ENCODE data around the gene RPS16. TPM values are rescaled to one million over a fixed set of nuclear protein-coding genes. Genes with fewer than 3 reads are reported as not detected.

RPS16 gene
- total and polyA plus RNA-seq, 2 of the 13 experiments (the other 11 are each of a cell fraction or from before 2014, with no cell fraction given) = 488 to 2,583 TPM

DNA sequence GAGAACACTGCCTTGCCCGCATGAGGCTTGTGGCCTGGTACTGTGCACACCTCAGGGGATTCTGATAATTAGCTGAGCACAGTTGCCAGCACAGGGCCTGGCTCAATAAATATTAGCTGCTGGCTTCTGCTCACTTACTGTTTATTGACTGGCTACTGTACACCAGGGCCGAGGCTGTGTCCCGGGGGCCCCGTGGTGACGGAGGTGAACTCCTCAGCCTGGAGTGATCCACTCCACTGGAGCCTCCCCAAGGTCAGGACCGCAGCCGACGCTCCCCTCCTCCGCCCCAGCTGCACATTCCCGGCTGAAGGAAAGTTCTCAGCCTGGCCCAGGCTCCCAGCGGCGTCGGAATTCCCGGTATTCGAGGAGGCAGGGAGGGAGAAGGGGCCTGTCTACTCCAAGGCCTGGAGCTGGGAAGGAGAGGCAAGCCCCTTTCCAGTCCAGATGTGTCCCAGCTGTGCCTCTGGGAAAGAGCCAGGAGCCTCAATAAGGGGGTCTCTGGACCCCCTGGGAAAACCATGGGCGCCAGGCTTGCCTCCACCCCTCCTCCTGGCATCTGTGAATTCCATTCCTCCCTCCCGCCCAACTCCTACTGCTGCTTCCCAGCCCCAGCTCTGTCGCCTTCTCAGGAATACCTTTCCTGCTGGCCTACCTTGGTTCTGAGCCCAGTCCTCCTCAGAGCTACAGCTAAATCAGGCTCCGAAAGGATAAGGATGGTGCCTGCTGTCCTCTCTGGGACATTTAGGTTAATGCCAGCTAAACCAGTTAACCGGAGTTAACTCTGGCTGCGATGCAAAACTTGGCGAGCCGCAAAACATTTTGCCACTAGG is 7.3 kb downstream of the RPS16 start (continued):
- TF ChIP-seq, protein P1, sequence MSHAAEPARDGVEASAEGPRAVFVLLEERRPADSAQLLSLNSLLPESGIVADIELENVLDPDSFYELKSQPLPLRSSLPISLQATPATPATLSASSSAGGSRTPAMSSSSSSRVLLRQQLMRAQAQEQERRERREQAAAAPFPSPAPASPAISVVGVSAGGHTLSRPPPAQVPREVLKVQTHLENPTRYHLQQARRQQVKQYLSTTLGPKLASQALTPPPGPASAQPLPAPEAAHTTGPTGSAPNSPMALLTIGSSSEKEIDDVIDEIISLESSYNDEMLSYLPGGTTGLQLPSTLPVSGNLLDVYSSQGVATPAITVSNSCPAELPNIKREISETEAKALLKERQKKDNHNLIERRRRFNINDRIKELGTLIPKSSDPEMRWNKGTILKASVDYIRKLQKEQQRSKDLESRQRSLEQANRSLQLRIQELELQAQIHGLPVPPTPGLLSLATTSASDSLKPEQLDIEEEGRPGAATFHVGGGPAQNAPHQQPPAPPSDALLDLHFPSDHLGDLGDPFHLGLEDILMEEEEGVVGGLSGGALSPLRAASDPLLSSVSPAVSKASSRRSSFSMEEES (CRISPR knock-in tag; IDR thresholded peaks at IDR 0.05) = no peak
- no peak for TF ChIP-seq PCBP1 (IDR thresholded peaks at IDR 0.05; ENCODE audit: borderline replicate concordance, low read depth, low read length)
- no peak for TF ChIP-seq HNRNPL (IDR thresholded peaks at IDR 0.05; ENCODE audit: low read depth, low read length)
- TF ChIP-seq, protein P2, sequence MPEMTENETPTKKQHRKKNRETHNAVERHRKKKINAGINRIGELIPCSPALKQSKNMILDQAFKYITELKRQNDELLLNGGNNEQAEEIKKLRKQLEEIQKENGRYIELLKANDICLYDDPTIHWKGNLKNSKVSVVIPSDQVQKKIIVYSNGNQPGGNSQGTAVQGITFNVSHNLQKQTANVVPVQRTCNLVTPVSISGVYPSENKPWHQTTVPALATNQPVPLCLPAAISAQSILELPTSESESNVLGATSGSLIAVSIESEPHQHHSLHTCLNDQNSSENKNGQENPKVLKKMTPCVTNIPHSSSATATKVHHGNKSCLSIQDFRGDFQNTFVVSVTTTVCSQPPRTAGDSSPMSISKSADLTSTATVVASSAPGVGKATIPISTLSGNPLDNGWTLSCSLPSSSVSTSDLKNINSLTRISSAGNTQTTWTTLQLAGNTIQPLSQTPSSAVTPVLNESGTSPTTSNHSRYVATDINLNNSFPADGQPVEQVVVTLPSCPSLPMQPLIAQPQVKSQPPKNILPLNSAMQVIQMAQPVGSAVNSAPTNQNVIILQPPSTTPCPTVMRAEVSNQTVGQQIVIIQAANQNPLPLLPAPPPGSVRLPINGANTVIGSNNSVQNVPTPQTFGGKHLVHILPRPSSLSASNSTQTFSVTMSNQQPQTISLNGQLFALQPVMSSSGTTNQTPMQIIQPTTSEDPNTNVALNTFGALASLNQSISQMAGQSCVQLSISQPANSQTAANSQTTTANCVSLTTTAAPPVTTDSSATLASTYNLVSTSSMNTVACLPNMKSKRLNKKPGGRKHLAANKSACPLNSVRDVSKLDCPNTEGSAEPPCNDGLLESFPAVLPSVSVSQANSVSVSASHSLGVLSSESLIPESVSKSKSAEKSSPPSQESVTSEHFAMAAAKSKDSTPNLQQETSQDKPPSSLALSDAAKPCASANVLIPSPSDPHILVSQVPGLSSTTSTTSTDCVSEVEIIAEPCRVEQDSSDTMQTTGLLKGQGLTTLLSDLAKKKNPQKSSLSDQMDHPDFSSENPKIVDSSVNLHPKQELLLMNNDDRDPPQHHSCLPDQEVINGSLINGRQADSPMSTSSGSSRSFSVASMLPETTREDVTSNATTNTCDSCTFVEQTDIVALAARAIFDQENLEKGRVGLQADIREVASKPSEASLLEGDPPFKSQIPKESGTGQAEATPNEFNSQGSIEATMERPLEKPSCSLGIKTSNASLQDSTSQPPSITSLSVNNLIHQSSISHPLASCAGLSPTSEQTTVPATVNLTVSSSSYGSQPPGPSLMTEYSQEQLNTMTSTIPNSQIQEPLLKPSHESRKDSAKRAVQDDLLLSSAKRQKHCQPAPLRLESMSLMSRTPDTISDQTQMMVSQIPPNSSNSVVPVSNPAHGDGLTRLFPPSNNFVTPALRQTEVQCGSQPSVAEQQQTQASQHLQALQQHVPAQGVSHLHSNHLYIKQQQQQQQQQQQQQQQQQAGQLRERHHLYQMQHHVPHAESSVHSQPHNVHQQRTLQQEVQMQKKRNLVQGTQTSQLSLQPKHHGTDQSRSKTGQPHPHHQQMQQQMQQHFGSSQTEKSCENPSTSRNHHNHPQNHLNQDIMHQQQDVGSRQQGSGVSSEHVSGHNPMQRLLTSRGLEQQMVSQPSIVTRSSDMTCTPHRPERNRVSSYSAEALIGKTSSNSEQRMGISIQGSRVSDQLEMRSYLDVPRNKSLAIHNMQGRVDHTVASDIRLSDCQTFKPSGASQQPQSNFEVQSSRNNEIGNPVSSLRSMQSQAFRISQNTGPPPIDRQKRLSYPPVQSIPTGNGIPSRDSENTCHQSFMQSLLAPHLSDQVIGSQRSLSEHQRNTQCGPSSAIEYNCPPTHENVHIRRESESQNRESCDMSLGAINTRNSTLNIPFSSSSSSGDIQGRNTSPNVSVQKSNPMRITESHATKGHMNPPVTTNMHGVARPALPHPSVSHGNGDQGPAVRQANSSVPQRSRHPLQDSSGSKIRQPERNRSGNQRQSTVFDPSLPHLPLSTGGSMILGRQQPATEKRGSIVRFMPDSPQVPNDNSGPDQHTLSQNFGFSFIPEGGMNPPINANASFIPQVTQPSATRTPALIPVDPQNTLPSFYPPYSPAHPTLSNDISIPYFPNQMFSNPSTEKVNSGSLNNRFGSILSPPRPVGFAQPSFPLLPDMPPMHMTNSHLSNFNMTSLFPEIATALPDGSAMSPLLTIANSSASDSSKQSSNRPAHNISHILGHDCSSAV (CRISPR knock-in tag; IDR thresholded peaks at IDR 0.05; ENCODE audit: borderline replicate concordance) = no peak
- no peak for TF ChIP-seq CHD2 (IDR thresholded peaks at IDR 0.05; ENCODE audit: low read depth, low read length)
- no peak for TF ChIP-seq ZNF136 (CRISPR knock-in tag; IDR thresholded peaks at IDR 0.05; ENCODE audit: low read depth)
- TF ChIP-seq IRX3 (CRISPR knock-in tag; IDR thresholded peaks at IDR 0.05; ENCODE audit: borderline replicate concordance, low read depth) = no peak
- TF ChIP-seq, protein P3, sequence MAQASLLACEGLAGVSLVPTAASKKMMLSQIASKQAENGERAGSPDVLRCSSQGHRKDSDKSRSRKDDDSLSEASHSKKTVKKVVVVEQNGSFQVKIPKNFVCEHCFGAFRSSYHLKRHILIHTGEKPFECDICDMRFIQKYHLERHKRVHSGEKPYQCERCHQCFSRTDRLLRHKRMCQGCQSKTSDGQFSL (CRISPR knock-in tag; IDR thresholded peaks at IDR 0.05) = no peak
- TF ChIP-seq, protein P4, sequence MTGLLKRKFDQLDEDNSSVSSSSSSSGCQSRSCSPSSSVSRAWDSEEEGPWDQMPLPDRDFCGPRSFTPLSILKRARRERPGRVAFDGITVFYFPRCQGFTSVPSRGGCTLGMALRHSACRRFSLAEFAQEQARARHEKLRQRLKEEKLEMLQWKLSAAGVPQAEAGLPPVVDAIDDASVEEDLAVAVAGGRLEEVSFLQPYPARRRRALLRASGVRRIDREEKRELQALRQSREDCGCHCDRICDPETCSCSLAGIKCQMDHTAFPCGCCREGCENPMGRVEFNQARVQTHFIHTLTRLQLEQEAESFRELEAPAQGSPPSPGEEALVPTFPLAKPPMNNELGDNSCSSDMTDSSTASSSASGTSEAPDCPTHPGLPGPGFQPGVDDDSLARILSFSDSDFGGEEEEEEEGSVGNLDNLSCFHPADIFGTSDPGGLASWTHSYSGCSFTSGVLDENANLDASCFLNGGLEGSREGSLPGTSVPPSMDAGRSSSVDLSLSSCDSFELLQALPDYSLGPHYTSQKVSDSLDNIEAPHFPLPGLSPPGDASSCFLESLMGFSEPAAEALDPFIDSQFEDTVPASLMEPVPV (CRISPR knock-in tag; IDR thresholded peaks at IDR 0.05) = 0 out of 2 replicates have a peak, but pooled peaks have one; percentile 42
- TF ChIP-seq ATF7 (IDR thresholded peaks at IDR 0.05) = no peak
- TF ChIP-seq ATF7 (CRISPR knock-in tag; IDR thresholded peaks at IDR 0.05) = no peak
- no peak for TF ChIP-seq ZC3H4 (CRISPR knock-in tag; IDR thresholded peaks at IDR 0.05; ENCODE audit: borderline replicate concordance)
- TF ChIP-seq PITX1 (CRISPR knock-in tag; IDR thresholded peaks at IDR 0.05) = 0 out of 2 replicates have a peak, but pooled peaks have one; percentile 22
- no peak for TF ChIP-seq FOXP1 (IDR thresholded peaks at IDR 0.05)
- 0 out of 2 replicates have a peak, but pooled peaks have one; percentile 7 for TF ChIP-seq FOXP1 (CRISPR knock-in tag; IDR thresholded peaks at IDR 0.05)

All from HepG2 (cell line).